HUES64 (cell line): ENCODE measurements around the gene DIPK2A.
A peak's percentile ranks its signal among the peaks of the same experiment; 100 is the strongest.

Experiments
- H3K27ac ChIP-seq: 2 replicates; pipeline ENCODE4 v1.7.0; 2013; ENCODE audit warnings: low read depth, low read length, inconsistent platforms
- H3K27me3 ChIP-seq: 2 replicates; pipeline ENCODE4 v1.6.1; 2013; ENCODE audit warnings: mild to moderate bottlenecking, low read length; ENCODE audit not compliant: insufficient read depth
- H3K36me3 ChIP-seq: 2 replicates; pipeline ENCODE4 v1.6.1; 2013; ENCODE audit warnings: mild to moderate bottlenecking, low read length; ENCODE audit not compliant: insufficient read depth
- H3K4me1 ChIP-seq: 2 replicates; pipeline ENCODE4 v1.6.1; 2013; ENCODE audit warnings: mild to moderate bottlenecking, low read length, moderate library complexity; ENCODE audit not compliant: insufficient read depth
- H3K4me3 ChIP-seq: 2 replicates; pipeline ENCODE4 v1.5.1; 2013; ENCODE audit warnings: mild to moderate bottlenecking, low read length, moderate library complexity
- H3K9ac ChIP-seq: 2 replicates; pipeline ENCODE4 v1.6.1; 2013; ENCODE audit warnings: mild to moderate bottlenecking, low read depth, low read length
- H3K9me3 ChIP-seq: 2 replicates; pipeline ENCODE4 v1.6.1; 2013; ENCODE audit warnings: low read depth, low read length; ENCODE audit not compliant: insufficient read depth
- WGBS: fragments of 150-250, 120-280 bp; methylation state at CpG from one replicate; pipeline ENCODE4 v1.1.7; 2013; ENCODE audit warnings: missing lambda C conversion rate; 5-methylcytosine and 5-hydroxymethylcytosine counted together

Gene DIPK2A

DNA sequence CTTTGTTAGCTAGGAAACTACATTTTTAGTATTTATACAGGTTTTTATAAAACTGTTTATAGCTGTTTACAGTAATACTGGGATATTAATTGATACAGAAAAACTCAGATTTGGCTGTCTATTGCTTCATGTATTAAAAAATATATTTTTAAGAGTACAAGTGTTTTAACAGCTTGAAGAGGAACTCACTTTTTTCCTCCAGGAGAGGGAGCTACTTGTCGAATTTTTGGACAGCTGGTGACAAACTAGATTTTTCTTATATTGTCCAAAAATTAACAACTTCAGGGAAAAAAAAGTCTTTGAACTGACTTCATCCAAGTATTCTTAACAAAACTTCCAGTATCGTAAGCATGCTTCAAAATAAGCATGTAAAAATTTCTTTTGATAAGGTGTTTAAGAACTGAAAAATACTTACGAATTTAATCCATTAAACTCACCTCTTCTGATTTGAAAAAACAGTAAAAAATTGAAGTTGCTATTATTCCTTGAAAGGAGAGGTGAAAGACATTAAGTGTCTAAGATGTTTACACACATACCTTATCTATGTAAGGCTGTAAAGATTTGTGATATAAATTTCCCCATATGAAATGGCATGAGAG lies 4.0 kb downstream of the DIPK2A start:
- WGBS = 0% methylated on average over 1 of the region's 3 CpGs

DNA sequence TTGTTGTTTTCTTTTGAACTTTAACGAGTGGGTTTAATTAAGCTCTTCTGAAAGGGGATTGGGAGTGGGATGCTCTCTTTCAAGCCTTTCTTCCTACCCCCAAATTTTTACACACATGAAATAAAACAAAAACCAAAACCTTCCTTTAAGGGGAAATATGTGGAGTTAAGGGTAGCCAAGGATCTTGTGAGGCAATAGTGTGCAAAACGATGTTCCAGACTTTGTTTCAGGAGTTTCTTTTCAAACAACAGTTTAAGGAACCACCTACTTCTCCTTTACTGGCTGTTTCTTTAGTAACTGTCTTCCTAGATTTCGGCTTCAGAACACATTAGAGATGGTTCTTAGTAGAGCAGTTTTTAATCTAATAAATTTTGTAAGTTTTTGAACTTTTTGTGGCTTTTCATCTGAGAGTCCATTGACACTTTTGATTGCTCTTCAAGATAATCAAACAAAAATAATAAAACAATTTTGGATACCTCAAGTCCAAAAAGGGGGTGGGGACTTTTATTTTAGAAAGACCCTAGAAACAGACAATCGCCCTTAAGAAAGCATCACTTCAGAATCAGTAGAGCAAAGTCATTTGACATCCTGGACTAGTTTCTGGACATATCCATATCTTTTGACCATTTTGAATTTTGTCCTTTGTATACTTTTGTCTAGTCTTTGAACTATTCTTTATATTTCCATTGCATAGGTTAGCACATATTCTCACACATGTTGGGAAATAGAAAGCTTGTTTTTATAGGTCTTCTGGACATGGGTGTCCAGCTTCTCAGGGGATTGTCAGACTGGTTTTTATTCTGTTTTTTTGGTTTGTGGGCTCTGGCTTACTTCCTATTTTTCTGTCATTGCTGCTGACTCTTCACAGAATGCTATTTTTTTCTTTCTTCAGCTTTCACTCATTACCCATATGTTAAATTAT lies 6.0 kb downstream of the DIPK2A start:
- Histone ChIP-seq H3K27ac (no peak overlapping the region), H3K27me3 (no peaks in the 10 kb centered on the region), H3K9ac (no peak overlapping the region; the same call in 1 of the 2 replicates), H3K36me3 (peaks cover 2% of the 10 kb centered on the region), H3K4me1 (peaks cover 54% of the 10 kb centered on the region), H3K4me3 (no peak overlapping the region), H3K9me3 (no peaks in the 10 kb centered on the region)
- 68% methylated on average over 2 of the region's 4 CpGs for WGBS

More for the DNA sequence above, 4.0 kb downstream of the DIPK2A start:
- Histone ChIP-seq H3K4me1 (peaks cover 54% of the 10 kb centered on the region), H3K4me3 (peak overlapping the region; percentile 98), H3K9ac (no peak overlapping the region), H3K9me3 (no peaks in the 10 kb centered on the region), H3K36me3 (no peaks in the 10 kb centered on the region), H3K27me3 (no peaks in the 10 kb centered on the region), H3K27ac (no peak overlapping the region)

DNA sequence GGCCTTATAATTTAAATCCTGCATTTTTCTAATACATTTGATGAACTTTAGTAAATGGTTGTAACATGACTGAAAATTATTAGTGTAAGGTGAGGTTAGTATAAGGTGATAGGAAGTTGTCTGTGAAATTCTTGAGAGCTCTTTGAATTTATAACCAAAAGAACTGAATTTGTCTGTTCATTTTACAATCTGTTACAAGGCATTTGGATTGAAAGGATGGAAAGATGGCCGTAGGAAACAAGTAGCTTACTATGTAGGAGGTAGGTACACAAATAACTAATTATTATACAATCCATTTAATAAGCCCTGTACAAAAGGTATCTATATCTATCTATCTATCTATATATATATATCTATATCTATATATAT lies 6.6 kb downstream of the DIPK2A start:
- WGBS = no CpG with 5 or more reads among the region's 1 CpG
- H3K27ac ChIP-seq = no peak overlapping the region
- no peaks in the 10 kb centered on the region for H3K27me3 ChIP-seq
- H3K9me3 ChIP-seq = no peaks in the 10 kb centered on the region
- peaks cover 54% of the 10 kb centered on the region for H3K4me1 ChIP-seq
- H3K9ac ChIP-seq = no peak overlapping the region
- H3K4me3 ChIP-seq = no peak overlapping the region
- peaks cover 9% of the 10 kb centered on the region for H3K36me3 ChIP-seq

DNA sequence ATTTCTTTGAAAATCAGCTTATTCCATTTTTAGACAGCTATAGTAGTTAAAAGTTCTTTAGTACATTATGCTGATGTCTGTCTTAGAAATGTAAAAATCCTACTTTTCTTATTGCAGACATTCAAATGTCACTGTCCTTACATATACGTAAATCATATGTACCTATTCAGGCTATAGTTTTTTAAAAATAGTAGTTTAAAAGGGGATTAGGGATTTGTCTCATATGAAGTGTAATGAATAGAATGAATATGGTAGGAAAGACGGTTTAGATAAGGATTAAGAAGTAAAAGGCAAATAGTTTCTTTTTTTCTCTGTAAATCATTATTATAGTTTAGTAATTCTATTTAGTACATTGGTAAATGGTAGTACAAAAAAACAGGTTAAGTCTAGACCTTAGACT lies 7.4 kb downstream of the DIPK2A start:
- H3K9me3 ChIP-seq = no peaks in the 10 kb centered on the region
- no peak overlapping the region for H3K9ac ChIP-seq
- H3K36me3 ChIP-seq = peaks cover 9% of the 10 kb centered on the region
- no peaks in the 10 kb centered on the region for H3K27me3 ChIP-seq
- H3K4me1 ChIP-seq = peaks cover 53% of the 10 kb centered on the region
- H3K27ac ChIP-seq = no peak overlapping the region
- WGBS = 100% methylated on average over 1 of the region's 2 CpGs
- no peak overlapping the region for H3K4me3 ChIP-seq

DNA sequence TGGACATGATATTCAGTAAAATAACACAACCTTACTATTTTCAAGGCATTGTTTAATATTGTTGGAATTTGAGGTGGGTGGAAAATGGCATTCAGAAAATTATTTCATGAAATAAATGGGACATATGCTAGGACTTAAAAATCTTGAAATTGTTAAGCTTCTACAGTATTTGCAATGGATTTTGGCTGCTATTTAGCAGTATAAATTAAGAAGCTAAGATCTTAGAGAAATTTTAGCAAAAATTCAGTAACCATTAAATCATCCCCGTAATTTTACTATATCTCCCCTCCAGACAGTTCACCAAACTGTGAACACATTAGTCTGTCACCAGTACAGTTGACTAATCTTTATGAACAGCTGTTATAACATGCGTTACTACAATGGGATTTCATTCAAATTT lies 8.2 kb downstream of the DIPK2A start:
- WGBS = 96% methylated on average over 2 of the region's 2 CpGs

DNA sequence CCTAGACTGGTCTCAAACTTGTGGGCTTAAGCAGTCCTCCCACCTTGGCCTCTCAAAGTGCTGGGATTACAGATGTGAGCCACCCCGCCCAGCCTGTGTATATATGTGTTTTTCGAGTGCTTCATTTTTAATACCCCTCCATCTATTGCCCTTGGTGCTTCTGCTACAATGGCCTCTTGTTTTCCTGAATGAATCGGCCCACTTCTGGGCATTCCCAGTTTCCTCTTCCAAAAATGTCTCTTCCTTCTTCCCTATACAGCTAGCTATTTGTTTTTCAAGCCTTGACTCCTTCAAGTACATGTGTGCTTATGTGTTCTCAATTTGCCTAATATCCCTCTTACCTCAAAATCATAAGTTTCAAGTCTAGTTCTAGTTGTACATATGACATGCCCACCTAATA lies 16.7 kb downstream of the DIPK2A start:
- H3K36me3 ChIP-seq = peaks cover 44% of the 10 kb centered on the region
- WGBS = 98% methylated on average over 3 of the region's 3 CpGs

More for the DNA sequence above, 8.2 kb downstream of the DIPK2A start:
- Histone ChIP-seq H3K9me3 (no peaks in the 10 kb centered on the region), H3K27me3 (no peaks in the 10 kb centered on the region), H3K4me1 (peaks cover 47% of the 10 kb centered on the region), H3K9ac (no peak overlapping the region), H3K4me3 (no peak overlapping the region), H3K36me3 (peaks cover 9% of the 10 kb centered on the region), H3K27ac (no peak overlapping the region)

DNA sequence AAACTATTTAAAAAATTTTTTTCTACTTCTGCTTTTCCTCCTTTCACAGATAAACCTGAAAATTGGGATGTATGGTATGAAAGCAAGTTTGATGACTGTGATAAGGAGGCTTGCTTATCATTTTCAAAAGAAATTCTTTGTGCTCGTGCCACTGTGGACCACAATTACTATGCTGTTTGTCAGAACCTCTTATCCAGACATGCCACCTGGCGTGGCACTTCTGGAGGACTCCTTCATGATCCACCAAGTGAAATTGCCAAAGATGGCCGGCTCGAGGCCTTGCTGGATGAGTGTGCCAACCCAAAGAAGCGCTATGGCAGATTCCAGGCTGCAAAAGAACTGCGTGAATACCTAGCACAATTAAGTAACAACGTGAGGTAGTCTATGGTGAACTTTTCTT lies 17.8 kb downstream of the DIPK2A start:
- Histone ChIP-seq H3K9me3 (no peaks in the 10 kb centered on the region), H3K4me1 (no peaks in the 10 kb centered on the region), H3K27ac (no peak overlapping the region), H3K27me3 (no peaks in the 10 kb centered on the region), H3K9ac (no peak overlapping the region), H3K36me3 (peaks cover 45% of the 10 kb centered on the region), H3K4me3 (no peak overlapping the region)
- 94% methylated on average over 7 of the region's 7 CpGs for WGBS

More for the DNA sequence above, 16.7 kb downstream of the DIPK2A start:
- no peak overlapping the region for H3K27ac ChIP-seq
- no peak overlapping the region for H3K9ac ChIP-seq
- H3K9me3 ChIP-seq = no peaks in the 10 kb centered on the region
- H3K4me3 ChIP-seq = no peak overlapping the region
- peaks cover 4% of the 10 kb centered on the region for H3K4me1 ChIP-seq
- no peaks in the 10 kb centered on the region for H3K27me3 ChIP-seq

DNA sequence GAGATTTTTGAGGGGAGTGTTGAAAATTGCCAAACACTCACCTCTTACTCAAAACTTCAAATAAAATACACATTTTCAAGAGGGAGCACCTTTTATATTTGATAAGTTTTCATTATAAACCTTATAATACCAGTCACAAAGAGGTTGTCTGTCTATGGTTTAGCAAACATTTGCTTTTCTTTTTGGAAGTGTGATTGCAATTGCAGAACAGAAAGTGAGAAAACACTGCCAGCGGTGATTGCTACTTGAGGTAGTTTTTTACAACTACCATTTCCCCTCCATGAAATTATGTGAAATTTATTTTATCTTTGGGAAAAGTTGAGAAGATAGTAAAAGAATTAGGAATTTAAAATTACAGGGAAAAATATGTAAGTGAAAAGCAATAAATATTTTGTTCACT lies 20.1 kb downstream of the DIPK2A start:
- no peak overlapping the region for H3K9ac ChIP-seq
- H3K36me3 ChIP-seq = peaks cover 40% of the 10 kb centered on the region
- WGBS = no CpG with 5 or more reads among the region's 1 CpG
- H3K4me3 ChIP-seq = no peak overlapping the region
- H3K4me1 ChIP-seq = no peaks in the 10 kb centered on the region
- H3K27me3 ChIP-seq = no peaks in the 10 kb centered on the region
- no peak overlapping the region for H3K27ac ChIP-seq
- no peaks in the 10 kb centered on the region for H3K9me3 ChIP-seq

DNA sequence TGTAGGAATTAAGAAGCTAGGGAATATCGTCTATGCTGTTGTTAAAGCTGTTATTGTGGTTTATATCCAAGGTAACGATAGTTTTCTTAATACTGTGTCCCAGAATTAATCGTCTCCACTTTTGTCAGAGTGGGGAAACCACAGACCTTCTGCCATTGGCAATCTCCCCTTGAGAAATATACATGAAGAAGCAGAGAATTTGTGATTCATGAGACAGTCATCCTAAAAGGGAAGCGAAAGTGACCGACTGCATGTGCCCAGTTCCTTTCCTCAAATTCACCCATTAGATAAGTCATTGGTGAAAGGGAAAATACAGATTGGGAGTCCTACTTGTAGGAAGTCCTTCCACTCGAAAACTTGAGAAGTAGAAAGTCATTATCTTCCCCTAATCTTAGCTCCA lies 26.6 kb downstream of the DIPK2A start:
- Histone ChIP-seq H3K9me3 (no peaks in the 10 kb centered on the region), H3K27ac (no peak overlapping the region), H3K36me3 (0 out of 2 replicates have a peak, but pooled peaks cover under 1% of the 10 kb centered on the region), H3K27me3 (no peaks in the 10 kb centered on the region), H3K4me3 (no peak overlapping the region), H3K9ac (no peak overlapping the region), H3K4me1 (no peaks in the 10 kb centered on the region)
- 91% methylated on average over 5 of the region's 6 CpGs for WGBS

DNA sequence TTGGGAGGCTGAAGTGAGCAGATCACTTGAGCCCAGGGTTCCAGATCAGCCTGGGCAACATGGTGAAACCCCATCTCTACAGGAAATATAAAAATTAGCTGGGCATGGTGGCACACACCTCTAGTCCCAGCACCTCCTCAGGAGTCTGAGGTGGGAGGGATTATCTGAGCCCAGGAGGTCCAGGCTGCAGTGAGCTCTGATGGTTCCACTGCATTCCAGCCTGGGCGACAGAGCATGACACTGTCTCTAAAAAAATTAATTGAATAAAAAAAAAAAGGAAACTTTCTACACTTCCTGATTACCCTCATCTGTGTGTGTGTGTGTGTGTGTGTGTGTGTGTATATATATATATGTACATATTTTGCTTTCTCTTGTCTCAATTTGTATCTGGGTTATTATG lies 31.4 kb downstream of the DIPK2A start:
- Histone ChIP-seq H3K4me1 (no peaks in the 10 kb centered on the region), H3K36me3 (no peaks in the 10 kb centered on the region), H3K27ac (no peak overlapping the region), H3K9ac (no peak overlapping the region), H3K27me3 (no peaks in the 10 kb centered on the region), H3K9me3 (no peaks in the 10 kb centered on the region), H3K4me3 (no peak overlapping the region)
- WGBS = no CpG with 5 or more reads among the region's 1 CpG

DNA sequence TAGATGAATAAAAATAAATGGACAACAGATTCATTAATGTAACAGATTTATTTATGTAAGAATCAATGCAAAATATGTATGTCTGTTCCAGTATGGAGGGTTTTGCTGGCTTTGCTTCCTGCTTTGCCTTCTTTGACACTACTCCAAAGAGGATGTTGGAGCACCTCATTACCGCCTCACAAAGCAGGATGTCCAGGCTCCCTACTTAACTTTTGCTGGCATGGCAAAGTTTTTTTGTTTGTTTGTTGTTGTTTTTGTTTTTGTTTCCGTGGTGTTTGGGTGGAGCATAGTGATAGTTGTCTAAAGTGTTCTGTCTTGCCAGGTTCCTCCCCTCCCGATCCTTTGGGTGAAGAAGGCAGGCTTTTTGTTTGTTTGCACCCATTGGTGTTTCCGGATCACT lies 38.7 kb downstream of the DIPK2A start:
- Histone ChIP-seq H3K27ac (no peak overlapping the region), H3K4me1 (no peaks in the 10 kb centered on the region), H3K9ac (no peak overlapping the region), H3K27me3 (no peaks in the 10 kb centered on the region), H3K36me3 (no peaks in the 10 kb centered on the region), H3K4me3 (no peak overlapping the region), H3K9me3 (no peaks in the 10 kb centered on the region)
- 91% methylated on average over 3 of the region's 4 CpGs for WGBS
